Motor neuron (in vitro differentiated cells): ENCODE results near the gene DNAJB11. TPM values are rescaled to one million over a fixed set of nuclear protein-coding genes. Genes with fewer than 3 reads are reported as not detected.
"Not testable (repeated sequence)": the region's sequence is repeated elsewhere in the genome, so short reads cannot be mapped to it uniquely, and the experiment has no call there.

Experiments used
- ATAC-seq, 8 experiments: fragments of 200-7000 bp; cut with Tn5 transposase; replicated peaks in 6 of 8; 2 replicates each; pipeline ENCODE4 v1.8.0; 2021; ENCODE audit warnings: mild to moderate bottlenecking in 8 of 8, moderate library complexity in 8 of 8
- H3K27ac ChIP-seq, 2 donors: fragments of 250-450 bp; sonication (Bioruptor Pico); 2 replicates each; pipeline ENCODE4 v1.9.0; 2021; ENCODE audit warnings: antibody characterized with exemption in 2 of 2, mild to moderate bottlenecking in 2 of 2, moderate library complexity in 1 of 2
- H3K4me1 ChIP-seq, 2 donors: fragments of 250-450 bp; sonication (Bioruptor Pico); replicated peaks in 1 of 2; 2 replicates each; pipeline ENCODE4 v1.6.1; 2021; ENCODE audit warnings: antibody characterized with exemption in 2 of 2, mild to moderate bottlenecking in 2 of 2, moderate library complexity in 1 of 2
- H3K4me3 ChIP-seq, 5 donors: fragments of 250-450 bp; sonication (Bioruptor Pico); 2 replicates each; pipeline ENCODE4 v1.9.0; 2021; ENCODE audit warnings: antibody characterized with exemption in 5 of 5, mild to moderate bottlenecking in 5 of 5, moderate library complexity in 4 of 5
- WGBS, 10 experiments: fragments of 450-650 bp; shearing (Covaris generic); methylation state at CpG; one replicate each; pipeline ENCODE4 v1.0.0; 2022; 5-methylcytosine and 5-hydroxymethylcytosine counted together
- in situ Hi-C, 9 experiments: fragments of 400-800 bp; cut with MboI; loops; one replicate each; pipeline ENCODE4 v1.15.0; 2021; ENCODE audit warnings: low sequenced_read_pairs in 9 of 9, low pct_unique_long_range_greater_than_20kb in 2 of 9; ENCODE audit not compliant: unreplicated experiment in 9 of 9
- total RNA-seq, 8 experiments: library from RNA; unstranded; fragments of 300-600 nt; gene quantifications; 2 replicates each; pipeline versions ENCODE4 v1.2.3 to v1.2.4, GENCODE V29; 2022

Gene DNAJB11
- 10 to 100 TPM; 45.3 to 94.0 (median 72.5) TPM for total RNA-seq

- Histone ChIP-seq H3K4me3 (peak within 1 kb of the TSS; percentile 79 to 100 (median 92)), H3K4me1 (peaks cover 3 to 11% of the 10 kb centered on the region in 2 donors), H3K27ac (peak within 1 kb of the TSS; percentile 78 to 79)
- peak; percentile 86 to 90 (median 88) for ATAC-seq
- WGBS, 10 experiments, result 0 to 4% (median 1%) methylated on average over 1 to 18 of the region's 59 CpGs; no CpG with 5 or more reads in 2 of the 10 experiments
- in situ Hi-C loops, result loop anchor here in 1 of 9 experiments (25.0 kb wide), 1 partner anchor 583 kb away; no protein-coding TSS in a partner anchor
These were observed at the start of gene DNAJB11 for GRCh38 chr3:186570096-186570940. Gene DNAJB11 (plus strand): TSS chr3:186570720. CDS start chr3:186570898, 178 bp downstream.

DNA sequence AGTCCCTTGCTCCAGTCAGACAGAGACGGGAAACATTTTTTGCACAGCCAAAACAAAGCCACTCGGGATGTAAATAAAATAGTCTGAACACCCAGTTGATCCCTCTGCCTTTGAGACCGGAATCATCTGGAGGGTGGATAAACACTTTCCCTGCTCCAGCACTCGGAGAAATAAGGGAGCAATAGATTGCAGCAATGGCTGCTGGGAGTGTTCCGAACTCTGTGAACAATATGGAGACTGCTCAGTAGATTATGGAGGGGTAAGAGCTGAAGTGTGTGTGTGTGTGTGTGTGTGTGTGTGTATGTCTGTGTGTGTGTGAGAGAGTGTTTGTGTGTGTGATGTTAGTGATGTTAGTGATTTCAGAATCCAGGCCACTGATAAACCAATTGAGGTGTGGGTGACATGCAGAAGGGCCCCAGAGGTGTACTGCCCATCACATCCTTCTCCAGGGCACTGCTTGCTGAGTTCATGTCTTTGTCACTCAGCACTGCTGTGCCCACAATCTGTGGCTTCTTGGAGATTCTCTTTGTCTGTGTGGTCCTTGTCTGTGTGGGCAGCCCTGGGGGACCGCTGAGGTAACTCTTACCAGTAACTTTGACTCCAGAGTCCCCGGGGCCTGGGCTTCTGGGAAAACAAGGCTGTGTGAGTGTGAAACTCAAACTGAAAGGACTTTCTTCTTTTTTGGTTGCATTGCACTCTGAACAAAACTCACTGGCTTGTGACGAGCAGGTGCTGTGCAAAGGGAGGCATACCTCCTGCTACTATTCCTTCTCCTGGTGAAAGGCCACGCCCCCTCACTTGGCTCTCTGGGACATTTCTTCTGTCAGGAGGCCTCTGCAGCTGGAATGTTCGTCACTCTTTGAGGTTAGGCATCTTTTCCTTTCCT is 49.3 kb upstream of the DNAJB11 start:
- WGBS, 10 experiments, result 17 to 89% (median 78%) methylated on average over 1 to 9 of the region's 10 CpGs; no CpG with 5 or more reads in 1 of the 10 experiments
- Histone ChIP-seq H3K27ac (no peak overlapping the region), H3K4me3 (no peak overlapping the region), H3K4me1 (peaks cover 9 to 18% of the 10 kb centered on the region in 2 donors)
- in situ Hi-C loops, result loop anchor here in 1 of 9 experiments (25.0 kb wide), 1 partner anchor 234 kb away; no protein-coding TSS in a partner anchor
- peak in 7 of 8 experiments; percentile 16 to 76 (median 51) for ATAC-seq

DNA sequence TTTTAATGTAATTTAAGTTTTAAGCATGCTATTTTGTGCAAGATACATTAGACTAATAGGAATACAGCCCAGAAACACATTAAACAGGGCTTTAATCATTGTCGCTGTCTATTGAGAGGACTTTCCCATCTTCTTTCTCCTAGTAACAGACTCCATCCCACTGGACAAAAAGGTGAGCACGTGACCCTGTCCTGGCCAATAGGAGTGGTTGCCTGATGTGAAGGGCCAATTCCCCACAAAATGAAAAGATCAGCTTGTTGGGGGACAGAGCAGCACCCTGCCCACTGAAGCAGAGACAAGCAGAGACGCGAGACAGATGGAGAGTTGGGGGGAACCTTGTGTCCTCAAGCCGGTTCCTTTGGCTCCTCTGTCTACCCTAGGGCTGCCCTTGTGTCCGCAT is 47.5 kb upstream of the DNAJB11 start:
- H3K4me3 ChIP-seq, result no peak overlapping the region
- peaks cover 9 to 13% of the 10 kb centered on the region in 2 donors for H3K4me1 ChIP-seq
- no peak overlapping the region for H3K27ac ChIP-seq
- in situ Hi-C loops, result loop anchor here in 1 of 9 experiments (25.0 kb wide), 1 partner anchor 236 kb away; no protein-coding TSS in a partner anchor
- no peak for ATAC-seq
- 0 to 90% (median 76%) methylated on average over 1 to 6 of the region's 6 CpGs; no CpG with 5 or more reads in 5 of the 10 experiments for WGBS, 10 experiments

DNA sequence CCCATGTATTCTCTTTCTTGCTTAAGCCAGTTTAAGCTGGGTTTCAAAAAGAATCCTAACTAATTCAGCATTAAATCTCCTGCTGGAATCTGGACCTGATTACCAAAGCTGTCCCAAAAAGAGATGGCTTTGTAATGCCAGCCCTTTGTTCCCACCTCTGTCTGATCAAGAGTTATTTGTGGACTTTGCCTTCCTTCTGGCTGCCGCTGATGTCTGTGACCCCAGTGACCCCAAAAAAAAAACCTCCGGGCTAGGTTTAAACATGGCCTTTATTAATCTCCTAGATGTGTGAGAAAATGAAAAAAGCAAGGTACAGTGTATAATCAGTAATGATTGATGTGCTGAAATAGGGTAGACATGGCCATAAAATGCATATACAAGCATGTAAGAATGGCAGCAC is 47.1 kb upstream of the DNAJB11 start:
- Histone ChIP-seq H3K27ac (no peak overlapping the region), H3K4me3 (no peak overlapping the region), H3K4me1 (peaks cover 8 to 9% of the 10 kb centered on the region in 2 donors)
- ATAC-seq, result no peak
- in situ Hi-C loops, result loop anchor here in 1 of 9 experiments (25.0 kb wide), 1 partner anchor 236 kb away; no protein-coding TSS in a partner anchor
- WGBS, 10 experiments, result 0 to 40% (median 17%) methylated on average over 1 to 2 of the region's 2 CpGs; no CpG with 5 or more reads in 2 of the 10 experiments

DNA sequence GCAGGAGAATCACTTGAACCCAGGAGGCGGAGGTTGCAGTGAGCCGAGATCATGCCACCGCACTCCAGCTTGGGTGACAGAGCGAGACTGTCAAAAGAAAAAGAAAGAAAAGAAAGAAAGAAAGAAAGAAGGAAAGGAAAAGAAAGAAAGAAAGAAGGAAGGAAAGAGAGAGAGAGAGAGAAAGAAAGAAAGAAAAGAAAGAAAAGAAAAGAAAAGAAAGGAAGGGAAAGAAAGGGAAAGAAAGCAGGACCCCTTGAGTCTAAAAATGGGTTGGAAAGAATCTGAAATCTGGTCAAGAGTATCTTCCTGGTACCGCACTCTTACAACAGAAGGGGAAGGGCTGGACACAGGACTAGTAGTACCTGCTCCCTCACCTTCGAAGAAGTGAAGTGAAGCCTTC is 45.9 kb upstream of the DNAJB11 start:
- in situ Hi-C loops, result loop anchor here in 8 of 9 experiments (25.0 kb wide), 3 partner anchors 237 to 537 kb away; no protein-coding TSS in a partner anchor
- no peak for ATAC-seq
- H3K4me1 ChIP-seq, result peaks cover 8 to 9% of the 10 kb centered on the region in 2 donors
- no peak overlapping the region for H3K4me3 ChIP-seq
- H3K27ac ChIP-seq, result no peak overlapping the region
- 68 to 97% (median 87%) methylated on average over 2 to 6 of the region's 6 CpGs for WGBS, 10 experiments

DNA sequence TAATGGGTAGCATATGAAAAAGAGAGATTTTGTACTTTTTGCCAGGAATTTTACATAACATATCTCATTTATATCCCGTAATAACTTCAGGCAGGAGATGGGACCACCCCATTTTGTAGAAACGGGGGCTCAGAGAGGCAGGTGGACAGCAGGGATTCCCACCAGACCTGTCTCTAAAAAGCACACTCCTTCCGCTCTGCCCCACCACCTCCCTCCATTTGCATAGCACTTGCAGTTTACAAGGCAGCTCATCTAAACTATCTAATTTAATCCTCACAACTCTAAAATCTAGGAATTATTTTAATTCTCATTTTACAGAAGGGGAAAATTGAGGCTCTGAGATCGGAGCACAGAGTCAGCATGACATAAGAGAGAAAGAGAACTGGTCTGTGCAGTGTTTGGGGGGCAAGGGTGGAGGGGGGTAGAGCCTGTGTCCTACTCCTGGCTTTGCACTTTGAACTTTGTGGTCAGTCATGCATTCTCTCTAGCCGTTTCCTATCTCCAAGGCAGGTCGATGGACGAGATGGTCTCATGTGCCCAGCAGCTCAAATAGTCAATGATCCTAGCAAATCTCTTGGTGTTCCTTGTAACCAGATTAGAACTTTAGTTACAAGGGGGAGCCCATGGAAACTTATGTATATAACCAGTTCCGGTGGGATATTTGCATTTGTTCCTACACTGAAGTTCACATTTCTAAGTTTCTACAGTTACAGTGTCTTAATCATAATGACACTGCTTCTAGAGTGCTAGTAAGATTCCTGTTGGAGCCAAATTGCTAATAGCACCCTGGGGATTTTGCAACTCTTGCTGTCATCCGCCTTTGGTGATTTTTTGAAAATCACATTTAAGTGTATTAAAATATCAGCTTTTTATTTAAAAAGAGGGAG is 44.9 kb upstream of the DNAJB11 start:
- 11 to 87% (median 45%) methylated on average over 3 to 7 of the region's 9 CpGs; no CpG with 5 or more reads in 1 of the 10 experiments for WGBS, 10 experiments
- in situ Hi-C loops, result loop anchor here in 8 of 9 experiments (25.0 kb wide), 2 partner anchors 263 to 538 kb away; no protein-coding TSS in a partner anchor
- ATAC-seq, result no peak

DNA sequence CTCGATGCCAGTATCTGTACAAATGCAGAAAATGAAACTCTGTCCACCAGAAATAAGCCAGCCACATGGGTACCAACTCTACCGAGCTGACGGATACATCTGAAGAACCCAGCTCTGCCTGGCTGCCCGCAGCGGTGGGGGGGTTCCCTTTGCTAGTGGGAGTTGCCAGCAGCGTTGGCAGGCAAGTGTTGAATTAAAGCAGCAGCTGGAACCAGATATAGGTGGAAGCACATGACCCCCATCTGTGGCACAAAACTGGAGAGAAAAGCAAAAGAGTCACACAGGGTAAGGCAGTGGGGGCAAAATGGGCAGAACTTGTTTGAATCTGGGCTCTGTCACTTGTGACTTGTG is 44.3 kb upstream of the DNAJB11 start:
- Histone ChIP-seq H3K4me1 (peaks cover 8 to 9% of the 10 kb centered on the region in 2 donors), H3K4me3 (no peak overlapping the region), H3K27ac (no peak overlapping the region)
- WGBS, 10 experiments, result 0 to 94% (median 60%) methylated on average over 1 to 6 of the region's 6 CpGs; no CpG with 5 or more reads in 2 of the 10 experiments
- ATAC-seq, result no peak
- in situ Hi-C loops, result loop anchor here in 8 of 9 experiments (25.0 kb wide), 2 partner anchors 264 to 539 kb away; no protein-coding TSS in a partner anchor

More for the DNA sequence above, 44.9 kb upstream of the DNAJB11 start:
- Histone ChIP-seq H3K4me1 (peaks cover 8 to 9% of the 10 kb centered on the region in 2 donors), H3K4me3 (no peak overlapping the region), H3K27ac (no peak overlapping the region)

DNA sequence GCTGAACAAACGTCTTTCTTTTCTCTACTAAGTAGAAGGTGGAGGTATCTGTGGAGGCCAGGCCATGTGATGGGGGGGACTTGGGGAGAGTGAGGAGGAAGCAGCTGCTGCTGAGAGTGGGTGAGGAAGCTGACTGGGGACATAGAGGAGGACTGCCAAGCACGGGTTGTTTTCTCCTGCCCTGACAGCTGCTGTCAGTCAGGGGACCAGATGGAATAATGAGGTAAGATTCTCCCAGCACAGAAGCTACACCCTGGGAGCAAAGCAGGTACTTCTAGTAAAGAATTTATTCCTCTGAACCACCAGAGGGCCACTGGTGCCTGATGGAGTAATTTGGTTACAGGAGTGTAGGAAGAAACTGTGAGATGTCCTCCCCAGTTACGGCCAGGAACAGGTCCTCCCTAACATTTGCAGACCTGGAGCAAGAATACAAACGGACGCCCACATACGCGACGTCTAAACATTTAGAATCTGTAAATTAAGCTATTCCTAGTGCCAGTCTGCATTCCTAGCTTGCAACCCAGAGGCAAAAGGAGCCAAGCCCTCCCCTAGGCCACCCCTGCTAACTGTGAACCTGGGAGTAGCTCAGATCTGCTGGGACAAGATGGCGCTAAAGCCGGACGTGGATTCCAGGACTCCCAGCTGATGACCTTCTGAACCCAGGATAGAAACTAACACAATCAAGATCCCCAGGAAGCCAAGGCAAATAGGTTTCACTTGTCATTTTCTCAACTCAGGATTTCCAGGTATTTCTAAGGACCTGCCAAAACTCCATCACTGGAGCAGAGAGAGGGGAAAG is 41.1 kb upstream of the DNAJB11 start:
- 6 to 96% (median 84%) methylated on average over 1 to 9 of the region's 11 CpGs; no CpG with 5 or more reads in 1 of the 10 experiments for WGBS, 10 experiments
- in situ Hi-C loops, result loop anchor here in 8 of 9 experiments (25.0 kb wide), 2 partner anchors 267 to 542 kb away; no protein-coding TSS in a partner anchor
- Histone ChIP-seq H3K27ac (no peak overlapping the region), H3K4me3 (no peak overlapping the region), H3K4me1 (peaks cover 8 to 12% of the 10 kb centered on the region in 2 donors)
- ATAC-seq, result no peak

DNA sequence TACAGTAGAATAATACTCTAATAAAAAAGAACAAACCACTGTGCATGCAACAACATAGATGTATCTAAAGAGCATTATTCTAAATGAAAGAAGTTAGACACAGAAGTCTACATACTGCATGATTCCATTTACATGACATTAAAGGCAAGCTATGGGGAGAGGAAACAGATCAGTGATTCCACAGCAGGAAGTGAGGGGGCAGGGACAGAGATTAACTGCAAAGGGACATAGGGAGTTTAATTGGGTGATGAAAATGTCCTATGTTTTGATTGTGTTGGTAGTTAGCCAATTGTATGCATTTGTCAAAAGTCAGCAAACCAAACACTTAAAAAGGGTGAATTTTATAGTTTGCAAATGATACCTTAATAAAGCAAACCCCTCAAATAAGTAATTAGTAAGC is 40.1 kb upstream of the DNAJB11 start:
- in situ Hi-C loops, result loop anchor here in 8 of 9 experiments (10.0 to 25.0 kb wide), 4 partner anchors 256 to 546 kb away; no protein-coding TSS in a partner anchor
- no peak for ATAC-seq
- H3K4me1 ChIP-seq, result peaks cover 8 to 12% of the 10 kb centered on the region in 2 donors
- no peak overlapping the region for H3K27ac ChIP-seq
- H3K4me3 ChIP-seq, result no peak overlapping the region

GRCh38 chr3:186531694-186532093 is 38.8 kb upstream of the DNAJB11 start:
- not testable (repeated sequence) for H3K27ac ChIP-seq, ATAC-seq, H3K4me3 ChIP-seq
- 75 to 100% (median 95%) methylated on average over 1 to 3 of the region's 3 CpGs; no CpG with 5 or more reads in 2 of the 10 experiments for WGBS, 10 experiments
- H3K4me1 ChIP-seq, result peaks cover 8 to 12% of the 10 kb centered on the region in 2 donors
- in situ Hi-C loops, result loop anchor here in 8 of 9 experiments (10.0 to 25.0 kb wide), 4 partner anchors 257 to 547 kb away; no protein-coding TSS in a partner anchor

GRCh38 chr3:186532598-186533072 is 37.9 kb upstream of the DNAJB11 start:
- peak overlapping the region; percentile 36 to 45 for H3K27ac ChIP-seq
- H3K4me1 ChIP-seq, result peaks cover 8 to 12% of the 10 kb centered on the region in 2 donors
- peak in 5 of 8 experiments; percentile 27 to 73 (median 65) for ATAC-seq
- 0 to 14% (median 0%) methylated on average over 1 of the region's 1 CpG; no CpG with 5 or more reads in 7 of the 10 experiments for whole genome bisulfite sequencing, 10 experiments
- in situ Hi-C loops, result loop anchor here in 8 of 9 experiments (10.0 to 25.0 kb wide), 4 partner anchors 258 to 548 kb away; no protein-coding TSS in a partner anchor
- H3K4me3 ChIP-seq, result no peak overlapping the region
